Epithelial cell of proximal tubule (primary cell): ENCODE data around the gene AFG1L. TPM values are rescaled to one million over a fixed set of nuclear protein-coding genes. Genes with fewer than 3 reads are reported as not detected.
"Not testable (repeated sequence)": the region's sequence is repeated elsewhere in the genome, so short reads cannot be mapped to it uniquely, and the experiment has no call there.

ENCODE experiments used
- DNase-seq: peaks from one replicate; pipeline ENCODE4 v3.0.0-alpha.2; 2011; ENCODE audit warnings: low read depth
- H3K4me3 ChIP-seq: 2 replicates; pipeline ENCODE4 v1.5.1; 2011; ENCODE audit warnings: low read depth, mild to moderate bottlenecking, low read length
- CTCF ChIP-seq: conservative IDR thresholded peaks from 2 replicates; pipeline ENCODE4 v1.5.1; 2012; ENCODE audit warnings: low read depth, mild to moderate bottlenecking, low read length
- total RNA-seq: library from RNA; depleted of rRNA; stranded (reverse); fragments of >200 nt; gene quantifications from 2 replicates; pipeline ENCODE4 v1.2.3, GENCODE V29; 2015

Gene AFG1L
- total RNA-seq, 1 donor from 2014 or later = 1.8 TPM

GRCh38 chr6:108408861-108409260, 114.0 kb downstream of the AFG1L start:
- TF ChIP-seq CTCF = no peak
- no peak for DNase-seq
- no peak overlapping the region for H3K4me3 ChIP-seq

GRCh38 chr6:108416047-108416833, 121.4 kb downstream of the AFG1L start:
- DNase-seq, H3K4me3 ChIP-seq: not testable (repeated sequence)

GRCh38 chr6:108417027-108417426, 122.2 kb downstream of the AFG1L start:
- no peak overlapping the region for H3K4me3 ChIP-seq
- no peak for DNase-seq
- TF ChIP-seq CTCF = no peak

GRCh38 chr6:108419474-108419873, 124.6 kb downstream of the AFG1L start:
- DNase-seq = no peak
- TF ChIP-seq CTCF = no peak
- no peak overlapping the region for H3K4me3 ChIP-seq

- H3K4me3 ChIP-seq = no peak overlapping the region
- TF ChIP-seq CTCF = no peak
- no peak for DNase-seq
Measured at GRCh38 chr6:108419934-108420609, 125.2 kb downstream of the AFG1L start.

GRCh38 chr6:108421366-108421765, 126.5 kb downstream of the AFG1L start:
- TF ChIP-seq CTCF = no peak
- no peak overlapping the region for H3K4me3 ChIP-seq
- no peak for DNase-seq

GRCh38 chr6:108423982-108424705, 129.3 kb downstream of the AFG1L start:
- DNase-seq = no peak
- TF ChIP-seq CTCF = no peak
- no peak overlapping the region for H3K4me3 ChIP-seq
